AG10803 (cell line): ENCODE data around the gene CFDP1.

ENCODE experiments used
- DNase-seq: peaks from one replicate; pipeline ENCODE4 v3.0.0; 2010; ENCODE audit warnings: low read depth
- H3K4me3 ChIP-seq: 2 replicates; pipeline ENCODE4 v1.5.1; 2011; ENCODE audit warnings: mild to moderate bottlenecking, low read length, control low read depth
- TF ChIP-seq, protein P1 (sequence below): conservative IDR thresholded peaks from 2 replicates; pipeline ENCODE4 v1.5.1; 2011; ENCODE audit warnings: mild to moderate bottlenecking, low read length, control low read depth, inconsistent platforms

CFDP1 gene

DNA sequence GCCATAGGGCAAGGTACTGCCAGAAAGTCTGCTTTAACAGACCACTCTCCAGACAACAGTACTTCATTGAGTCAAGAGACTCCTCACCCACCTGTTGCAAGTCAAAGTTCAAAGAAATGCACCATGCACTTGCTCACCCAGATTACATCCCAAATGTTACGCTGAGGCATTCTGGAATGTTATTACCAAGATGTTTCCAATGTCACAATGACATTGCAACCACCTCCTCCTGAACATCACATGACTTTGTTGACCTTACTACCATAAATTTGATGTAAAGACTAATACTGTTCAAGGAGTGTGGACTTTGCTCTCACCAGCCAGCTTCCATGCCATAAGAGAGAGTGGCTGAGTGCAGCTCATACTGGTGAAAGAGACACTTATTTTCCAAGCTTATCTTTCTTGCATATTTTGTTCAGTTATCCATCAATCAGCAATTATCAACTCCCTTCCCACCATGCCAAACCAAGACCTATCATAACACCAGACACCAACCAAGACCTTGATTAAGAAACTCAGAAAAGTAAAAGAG, 123.3 kb downstream of the CFDP1 start:
- no peak for DNase-seq
- TF ChIP-seq, protein P1, sequence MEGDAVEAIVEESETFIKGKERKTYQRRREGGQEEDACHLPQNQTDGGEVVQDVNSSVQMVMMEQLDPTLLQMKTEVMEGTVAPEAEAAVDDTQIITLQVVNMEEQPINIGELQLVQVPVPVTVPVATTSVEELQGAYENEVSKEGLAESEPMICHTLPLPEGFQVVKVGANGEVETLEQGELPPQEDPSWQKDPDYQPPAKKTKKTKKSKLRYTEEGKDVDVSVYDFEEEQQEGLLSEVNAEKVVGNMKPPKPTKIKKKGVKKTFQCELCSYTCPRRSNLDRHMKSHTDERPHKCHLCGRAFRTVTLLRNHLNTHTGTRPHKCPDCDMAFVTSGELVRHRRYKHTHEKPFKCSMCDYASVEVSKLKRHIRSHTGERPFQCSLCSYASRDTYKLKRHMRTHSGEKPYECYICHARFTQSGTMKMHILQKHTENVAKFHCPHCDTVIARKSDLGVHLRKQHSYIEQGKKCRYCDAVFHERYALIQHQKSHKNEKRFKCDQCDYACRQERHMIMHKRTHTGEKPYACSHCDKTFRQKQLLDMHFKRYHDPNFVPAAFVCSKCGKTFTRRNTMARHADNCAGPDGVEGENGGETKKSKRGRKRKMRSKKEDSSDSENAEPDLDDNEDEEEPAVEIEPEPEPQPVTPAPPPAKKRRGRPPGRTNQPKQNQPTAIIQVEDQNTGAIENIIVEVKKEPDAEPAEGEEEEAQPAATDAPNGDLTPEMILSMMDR: no peak
- no peak overlapping the region for H3K4me3 ChIP-seq

- H3K4me3 ChIP-seq: no peak overlapping the region
- DNase-seq: no peak
- TF ChIP-seq, protein P1: no peak
Measured at GRCh38 chr16:75309156-75309555, 124.1 kb downstream of the CFDP1 start.

DNA sequence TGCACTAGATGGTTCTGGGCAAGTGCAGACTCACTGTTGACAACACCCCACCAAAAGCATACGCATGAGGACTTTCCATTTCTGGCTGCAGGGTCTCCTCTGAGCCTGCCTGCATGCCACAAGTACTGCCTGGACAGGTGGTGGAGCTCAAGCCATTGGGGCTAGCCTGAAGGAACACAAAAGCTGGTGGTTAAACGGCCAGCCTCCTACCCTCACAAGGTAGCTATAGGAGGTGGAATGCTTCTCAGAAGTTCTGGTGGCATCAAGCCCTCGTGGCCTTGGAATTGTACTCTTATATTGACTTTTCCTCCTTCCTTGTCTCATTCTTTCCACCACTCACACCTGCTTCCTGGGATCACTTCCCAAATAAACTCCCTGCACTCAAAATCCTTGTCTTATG, 125.3 kb downstream of the CFDP1 start:
- no peak overlapping the region for H3K4me3 ChIP-seq
- DNase-seq: no peak
- TF ChIP-seq, protein P1: no peak

DNA sequence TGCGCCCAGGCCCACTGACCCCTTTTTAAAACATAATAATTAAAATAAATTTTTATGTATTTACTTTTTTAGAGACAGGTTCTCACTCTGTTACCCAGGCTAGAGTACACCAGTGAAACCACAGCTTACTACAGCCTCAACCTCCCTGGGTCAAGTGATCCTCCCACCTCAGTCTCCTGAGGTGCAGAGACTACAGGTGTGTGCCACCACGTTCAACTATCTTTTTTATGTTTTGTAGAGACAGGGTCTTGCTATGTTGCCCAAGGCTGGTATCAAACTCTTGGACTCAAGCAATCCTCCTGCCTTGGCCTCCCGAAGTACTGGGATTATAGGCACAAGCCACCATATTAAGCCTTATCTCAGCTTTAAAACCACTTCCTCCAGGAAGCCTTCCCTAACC, 125.8 kb downstream of the CFDP1 start:
- TF ChIP-seq, protein P1: no peak
- no peak overlapping the region for H3K4me3 ChIP-seq

DNA sequence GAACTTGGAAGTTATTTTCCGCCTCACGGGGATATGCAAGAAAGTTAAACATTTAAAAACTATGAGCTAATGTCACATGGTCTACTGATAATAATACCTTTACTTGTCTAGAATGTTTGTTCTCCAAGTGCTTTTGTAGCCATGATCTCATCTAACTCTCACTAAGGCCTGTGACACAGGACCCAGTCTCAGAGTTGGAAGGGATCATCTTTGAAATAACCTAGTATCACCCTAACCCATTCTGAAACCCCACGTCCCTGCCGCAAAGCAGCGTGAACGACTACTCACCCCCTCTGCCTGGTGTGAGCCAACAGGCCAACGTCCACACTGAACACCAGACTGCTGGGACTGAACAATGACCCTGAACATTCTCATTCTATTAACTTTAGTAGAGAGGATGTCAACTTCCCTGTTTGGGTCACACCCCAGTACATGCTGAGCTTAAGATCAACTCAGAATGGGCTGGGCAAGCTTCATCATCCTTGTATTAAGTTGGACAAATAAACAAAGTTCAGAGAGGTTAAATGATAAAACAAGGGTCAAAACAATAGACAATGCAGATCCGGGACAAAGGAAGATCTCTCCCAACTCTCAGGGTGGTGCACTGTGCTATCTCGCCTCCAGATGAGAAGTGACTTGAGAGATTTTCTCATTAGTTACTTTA, 127.1 kb downstream of the CFDP1 start:
- no peak overlapping the region for H3K4me3 ChIP-seq
- DNase-seq: no peak
- TF ChIP-seq, protein P1: no peak

More for the DNA sequence above, 125.8 kb downstream of the CFDP1 start:
- DNase-seq: no peak

DNA sequence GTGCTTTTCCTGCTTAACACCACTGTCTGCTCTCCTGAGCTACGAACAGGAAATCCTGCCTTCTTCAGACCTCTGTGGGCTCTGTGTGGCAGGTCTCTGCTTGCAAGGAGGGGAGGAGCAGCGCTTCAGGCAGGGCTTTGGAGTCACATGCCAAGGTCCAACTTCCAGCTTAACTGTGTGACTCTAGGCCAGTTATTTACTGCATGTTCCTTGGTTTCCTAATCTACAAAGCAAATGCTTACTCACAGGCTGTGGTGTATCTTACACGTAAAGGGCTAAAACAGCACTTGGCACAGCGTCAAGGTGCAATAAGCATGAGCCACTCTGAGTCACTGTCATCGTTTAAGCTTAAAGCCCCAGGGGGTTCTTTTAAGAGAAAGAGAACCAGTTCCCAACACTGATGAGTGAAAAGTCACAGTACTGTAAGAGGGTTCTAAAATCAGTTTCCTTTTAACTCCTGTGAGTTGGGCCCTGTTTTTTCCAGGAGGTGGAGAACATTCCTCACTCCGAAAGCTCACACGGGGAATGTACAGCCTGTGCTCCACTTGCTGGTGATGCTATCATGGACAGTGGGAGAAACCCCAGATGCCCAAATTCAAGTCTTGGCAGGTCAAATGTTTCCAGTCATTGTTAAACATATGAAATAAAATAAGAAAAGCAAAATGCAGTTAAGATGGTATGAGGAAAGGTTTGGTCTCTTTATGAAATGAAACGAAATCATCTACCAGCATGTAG, 127.8 kb downstream of the CFDP1 start:
- H3K4me3 ChIP-seq: peak overlapping the region; percentile 24
- peak; percentile 100 for DNase-seq
- TF ChIP-seq, protein P1: peak; percentile 18; the same call in 1 of the 2 replicates
